Osteoblast (primary cell): Measurements from ENCODE around the gene RSL1D1. TPM values are rescaled to one million over a fixed set of nuclear protein-coding genes. Genes with fewer than 3 reads are reported as not detected.
"Not testable (repeated sequence)": the region's sequence is repeated elsewhere in the genome, so short reads cannot be mapped to it uniquely, and the experiment has no call there.

Source experiments
- DNase-seq: peaks from one replicate; pipeline ENCODE4 v3.0.0; 2011; ENCODE audit warnings: low spot score, mixed read lengths; ENCODE audit not compliant: insufficient read length; ENCODE audit errors: missing footprints
- H2AFZ ChIP-seq: 2 replicates; pipeline ENCODE4 v1.6.0; 2011; ENCODE audit warnings: mild to moderate bottlenecking, low read length
- H3K27ac ChIP-seq: 2 replicates; pipeline ENCODE4 v1.5.1; 2011; ENCODE audit warnings: mild to moderate bottlenecking, low read depth, low read length, moderate library complexity
- H3K27me3 ChIP-seq: 2 replicates; pipeline ENCODE4 v1.6.0; 2012; ENCODE audit warnings: mild to moderate bottlenecking, control low read depth, inconsistent platforms, low read length, moderate library complexity; ENCODE audit not compliant: insufficient read depth
- H3K36me3 ChIP-seq: 2 replicates; pipeline ENCODE4 v1.5.1; 2011; ENCODE audit warnings: mild to moderate bottlenecking, low read length, control low read depth, moderate library complexity; ENCODE audit not compliant: insufficient read depth
- H3K4me1 ChIP-seq: 2 replicates; pipeline ENCODE4 v1.5.1; 2011; ENCODE audit warnings: mild to moderate bottlenecking, low read length, control low read depth, moderate library complexity; ENCODE audit not compliant: insufficient read depth
- H3K4me2 ChIP-seq: 2 replicates; pipeline ENCODE4 v1.6.0; 2011; ENCODE audit warnings: mild to moderate bottlenecking, low read length; ENCODE audit not compliant: insufficient read depth
- H3K4me3 ChIP-seq: fragments of 200-600 bp; sonication (generic); 3 replicates; pipeline ENCODE4 v1.5.1; 2012; ENCODE audit warnings: mild to moderate bottlenecking, low read length, inconsistent platforms; ENCODE audit not compliant: insufficient read depth
- H3K79me2 ChIP-seq: 2 replicates; pipeline ENCODE4 v1.6.0; 2012; ENCODE audit warnings: mild to moderate bottlenecking, low read length, control low read depth, inconsistent platforms; ENCODE audit not compliant: insufficient read depth
- H3K9me3 ChIP-seq: 2 replicates; pipeline ENCODE4 v1.5.1; 2011; ENCODE audit warnings: low read depth, low read length, control low read depth
- H4K20me1 ChIP-seq: 2 replicates; pipeline ENCODE4 v1.6.0; 2012; ENCODE audit warnings: mild to moderate bottlenecking, low read length, control low read depth; ENCODE audit not compliant: insufficient read depth
- CTCF ChIP-seq: IDR thresholded peaks from 2 replicates; pipeline ENCODE4 v1.5.1; 2011; ENCODE audit warnings: mild to moderate bottlenecking, low read depth, low read length, moderate library complexity; ENCODE audit errors: extremely low read depth
- total RNA-seq: library from RNA; depleted of rRNA; stranded (reverse); fragments of >200 nt; gene quantifications from 2 replicates; pipeline ENCODE4 v1.2.3, GENCODE V29; 2012

The RSL1D1 gene
- total RNA-seq, 1 donor: 113 TPM

GRCh38 chr16:11833951-11834695 lies 17.2 kb downstream of the RSL1D1 start:
- H3K79me2 ChIP-seq: no peaks in the 10 kb centered on the region

GRCh38 chr16:11828696-11829095 lies 22.6 kb downstream of the RSL1D1 start:
- Histone ChIP-seq H3K79me2 (no peaks in the 10 kb centered on the region), H3K4me1 (no peaks in the 10 kb centered on the region), H3K9me3 (no peaks in the 10 kb centered on the region), H3K27me3 (no peaks in the 10 kb centered on the region), H3K4me2 (no peak overlapping the region), H4K20me1 (no peaks in the 10 kb centered on the region), H2AFZ (no peak overlapping the region), H3K27ac (no peak overlapping the region), H3K36me3 (no peaks in the 10 kb centered on the region), H3K4me3 (no peak overlapping the region)
- no peak for TF ChIP-seq CTCF
- DNase-seq: no peak

More at GRCh38 chr16:11833951-11834695, 17.2 kb downstream of the RSL1D1 start:
- TF ChIP-seq CTCF: no peak
- H3K9me3 ChIP-seq: no peaks in the 10 kb centered on the region
- H3K27me3 ChIP-seq: no peaks in the 10 kb centered on the region
- DNase-seq: peak; percentile 80
- peak overlapping the region; percentile 26 for H3K4me2 ChIP-seq
- peaks cover 23% of the 10 kb centered on the region for H3K4me1 ChIP-seq
- peaks cover 30% of the 10 kb centered on the region for H3K36me3 ChIP-seq
- no peak overlapping the region for H3K4me3 ChIP-seq
- H2AFZ ChIP-seq: no peak overlapping the region
- H4K20me1 ChIP-seq: peaks cover 4% of the 10 kb centered on the region
- peak overlapping the region; percentile 24 for H3K27ac ChIP-seq

GRCh38 chr16:11825520-11826165 lies 25.7 kb downstream of the RSL1D1 start:
- H3K4me1 ChIP-seq, H3K79me2 ChIP-seq, H2AFZ ChIP-seq, H3K36me3 ChIP-seq, H3K27ac ChIP-seq, DNase-seq, H4K20me1 ChIP-seq, H3K9me3 ChIP-seq, H3K27me3 ChIP-seq, H3K4me2 ChIP-seq, H3K4me3 ChIP-seq: not testable (repeated sequence)

GRCh38 chr16:11824362-11824761 lies 27.0 kb downstream of the RSL1D1 start:
- no peaks in the 10 kb centered on the region for H3K36me3 ChIP-seq
- no peak overlapping the region for H3K4me3 ChIP-seq
- H3K4me2 ChIP-seq: no peak overlapping the region
- no peaks in the 10 kb centered on the region for H3K27me3 ChIP-seq
- no peaks in the 10 kb centered on the region for H4K20me1 ChIP-seq
- H3K27ac ChIP-seq: no peak overlapping the region
- no peak for DNase-seq
- H3K9me3 ChIP-seq: no peaks in the 10 kb centered on the region
- H3K79me2 ChIP-seq: no peaks in the 10 kb centered on the region
- no peak overlapping the region for H2AFZ ChIP-seq
- no peak for TF ChIP-seq CTCF
- no peaks in the 10 kb centered on the region for H3K4me1 ChIP-seq

- not testable (repeated sequence) for H2AFZ ChIP-seq, H3K4me3 ChIP-seq, H3K27ac ChIP-seq, H3K4me1 ChIP-seq, H3K79me2 ChIP-seq, H3K9me3 ChIP-seq, H4K20me1 ChIP-seq, DNase-seq, H3K4me2 ChIP-seq, H3K36me3 ChIP-seq, H3K27me3 ChIP-seq
These were observed 27.7 kb downstream of the RSL1D1 start for GRCh38 chr16:11823645-11824044.
